KMS-11 (cell line): ENCODE data around the gene KLHL42.

Experiments used
- H2AFZ ChIP-seq: fragments of 200-600 bp; sonication (generic); 2 replicates; pipeline ENCODE4 v1.6.1; 2016; ENCODE audit warnings: antibody characterized with exemption, mixed run types, low read depth
- H3K27ac ChIP-seq: fragments of 200-600 bp; sonication (generic); 2 replicates; pipeline ENCODE4 v1.6.1; 2016; ENCODE audit warnings: mild to moderate bottlenecking, mixed run types
- H3K27me3 ChIP-seq: fragments of 200-600 bp; sonication (generic); 2 replicates; pipeline ENCODE4 v1.6.1; 2017; ENCODE audit warnings: mild to moderate bottlenecking, low read depth, mixed run types, moderate library complexity; ENCODE audit not compliant: insufficient read depth
- H3K36me3 ChIP-seq: fragments of 200-600 bp; sonication (generic); 2 replicates; pipeline ENCODE4 v1.6.1; 2017; ENCODE audit warnings: mild to moderate bottlenecking, mixed run types; ENCODE audit not compliant: insufficient read depth
- H3K4me1 ChIP-seq: fragments of 200-600 bp; sonication (generic); 2 replicates; pipeline ENCODE4 v1.6.1; 2016; ENCODE audit warnings: mild to moderate bottlenecking, low read depth, mixed run types; ENCODE audit not compliant: poor library complexity, severe bottlenecking
- H3K4me2 ChIP-seq: fragments of 200-600 bp; sonication (generic); 2 replicates; pipeline ENCODE4 v1.7.0; 2016; ENCODE audit warnings: mild to moderate bottlenecking, mixed run types
- H3K4me3 ChIP-seq: fragments of 200-600 bp; sonication (generic); IDR thresholded peaks from 2 replicates; pipeline ENCODE4 v1.6.1; 2017; ENCODE audit warnings: low read depth, low read length, mixed read lengths; ENCODE audit not compliant: insufficient read depth
- H3K79me2 ChIP-seq: fragments of 200-600 bp; sonication (generic); 2 replicates; pipeline ENCODE4 v1.6.1; 2016; ENCODE audit warnings: low read depth, mixed run types; ENCODE audit not compliant: insufficient read depth
- H3K9ac ChIP-seq: fragments of 200-600 bp; sonication (generic); 2 replicates; pipeline ENCODE4 v1.6.1; 2016; ENCODE audit warnings: mild to moderate bottlenecking, mixed run types
- H4K20me1 ChIP-seq: fragments of 200-600 bp; sonication (generic); 2 replicates; pipeline ENCODE4 v1.6.1; 2016; ENCODE audit warnings: mild to moderate bottlenecking, mixed run types; ENCODE audit not compliant: insufficient read depth
- CTCF ChIP-seq: fragments of 200-600 bp; sonication (generic); conservative IDR thresholded peaks from 2 replicates; pipeline ENCODE4 v1.6.1; 2017; ENCODE audit warnings: low read depth, mild to moderate bottlenecking, antibody characterized with exemption, low read length, moderate library complexity, mixed read lengths

KLHL42 gene

GRCh38 chr12:27771481-27772327 lies 8.3 kb upstream of the KLHL42 start:
- H4K20me1 ChIP-seq: no peaks in the 10 kb centered on the region
- no peaks in the 10 kb centered on the region for H3K36me3 ChIP-seq
- H3K4me2 ChIP-seq: no peak overlapping the region
- no peak overlapping the region for H3K4me3 ChIP-seq
- TF ChIP-seq CTCF: no peak
- H3K27me3 ChIP-seq: no peaks in the 10 kb centered on the region
- peaks cover 2% of the 10 kb centered on the region for H3K4me1 ChIP-seq
- H2AFZ ChIP-seq: no peak overlapping the region
- no peak overlapping the region for H3K27ac ChIP-seq
- no peaks in the 10 kb centered on the region for H3K79me2 ChIP-seq
- no peak overlapping the region for H3K9ac ChIP-seq

GRCh38 chr12:27772328-27773049 lies 7.5 kb upstream of the KLHL42 start:
- no peak for TF ChIP-seq CTCF
- H3K27ac ChIP-seq: no peak overlapping the region
- no peaks in the 10 kb centered on the region for H3K4me1 ChIP-seq
- no peak overlapping the region for H2AFZ ChIP-seq
- H3K4me2 ChIP-seq: no peak overlapping the region
- H3K36me3 ChIP-seq: no peaks in the 10 kb centered on the region
- no peak overlapping the region for H3K9ac ChIP-seq
- H3K27me3 ChIP-seq: no peaks in the 10 kb centered on the region
- H3K4me3 ChIP-seq: no peak overlapping the region
- no peaks in the 10 kb centered on the region for H4K20me1 ChIP-seq
- no peaks in the 10 kb centered on the region for H3K79me2 ChIP-seq

GRCh38 chr12:27777141-27777540 lies 2.9 kb upstream of the KLHL42 start:
- 0 out of 2 replicates have a peak, but pooled peaks cover 3% of the 10 kb centered on the region for H3K79me2 ChIP-seq
- no peak overlapping the region for H2AFZ ChIP-seq
- H3K36me3 ChIP-seq: no peaks in the 10 kb centered on the region
- H3K4me1 ChIP-seq: peaks cover 10% of the 10 kb centered on the region
- TF ChIP-seq CTCF: no peak
- H3K9ac ChIP-seq: no peak overlapping the region
- H3K4me2 ChIP-seq: no peak overlapping the region
- no peak overlapping the region for H3K4me3 ChIP-seq
- no peaks in the 10 kb centered on the region for H3K27me3 ChIP-seq
- no peaks in the 10 kb centered on the region for H4K20me1 ChIP-seq
- no peak overlapping the region for H3K27ac ChIP-seq

GRCh38 chr12:27778206-27778605 lies 1.8 kb upstream of the KLHL42 start:
- Histone ChIP-seq H3K9ac (no peak overlapping the region), H3K36me3 (no peaks in the 10 kb centered on the region), H3K4me2 (no peak overlapping the region), H3K27me3 (no peaks in the 10 kb centered on the region), H2AFZ (no peak overlapping the region), H4K20me1 (no peaks in the 10 kb centered on the region), H3K4me1 (peaks cover 10% of the 10 kb centered on the region), H3K4me3 (no peak overlapping the region), H3K27ac (no peak overlapping the region), H3K79me2 (0 out of 2 replicates have a peak, but pooled peaks cover 3% of the 10 kb centered on the region)
- TF ChIP-seq CTCF: no peak
